GM12878 (cell line): Measurements from ENCODE around the gene METTL4. TPM values are rescaled to one million over a fixed set of nuclear protein-coding genes. Genes with fewer than 3 reads are reported as not detected.
"Not testable (repeated sequence)": the region's sequence is repeated elsewhere in the genome, so short reads cannot be mapped to it uniquely, and the experiment has no call there.

Experiments used
- ATAC-seq: fragments of 200-7000 bp; cut with Tn5 transposase; 3 replicates; pipeline ENCODE4 v1.9.1; 2020; ENCODE audit warnings: mild to moderate bottlenecking, moderate library complexity
- BruUV-seq: library from RNA; stranded (reverse); fragments of 400-500 nt; replicated peaks from 2 replicates; lab custom pipeline; 2021; lab: Mats Ljungman, UMichigan
- CTCF ChIA-PET: fragments of 300-600 bp; sonication (Branson Sonifier 250); formaldehyde crosslinking; extraction: SDS; loops from one replicate; lab custom pipeline; 2021; ENCODE audit warnings: inconsistent platforms; lab: Yijun Ruan, JAX
- POLR2A ChIA-PET: fragments of 350-600 bp; formaldehyde crosslinking; extraction: SDS; loops from one replicate; lab custom pipeline; 2021; ENCODE audit warnings: inconsistent platforms; lab: Charles Lee
- RAD21 ChIA-PET: fragments of 300-600 bp; sonication (Branson Sonifier 250); formaldehyde crosslinking; loops from one replicate; lab custom pipeline; 2023; ENCODE audit warnings: antibody characterized with exemption; ENCODE audit not compliant: unreplicated experiment; lab: Charles Lee
- SMC1A ChIA-PET: fragments of 300-600 bp; sonication (Branson Sonifier 250); formaldehyde crosslinking; loops from one replicate; lab custom pipeline; 2023; ENCODE audit not compliant: unreplicated experiment, uncharacterized antibody; lab: Charles Lee
- DNase-seq: peaks from one replicate; pipeline ENCODE4 v3.0.0-alpha.2; 2011; ENCODE audit warnings: low read depth, low spot score
- FAIRE-seq: peaks from 3 replicates; lab custom pipeline; 2011; peaks lifted over from hg19 to GRCh38; lab: Jason Lieb, UNC
- H2AFZ ChIP-seq: 2 replicates; pipeline ENCODE4 v1.6.0; 2011; ENCODE audit warnings: low read depth, low read length, control low read depth; ENCODE audit not compliant: control insufficient read depth
- H3K27ac ChIP-seq: 2 replicates; pipeline ENCODE4 v1.5.1; 2011; ENCODE audit warnings: control low read depth; ENCODE audit not compliant: control insufficient read depth, insufficient read depth
- H3K27me3 ChIP-seq, 2 experiments: replicated peaks in 1 of 2; 2 replicates each; pipeline versions ENCODE4 v1.6.0 to v1.6.1; 2011; ENCODE audit warnings: low read length in 1 of 2; ENCODE audit not compliant: control insufficient read depth in 2 of 2, insufficient read depth in 2 of 2
- H3K36me3 ChIP-seq, 2 experiments: 2 replicates each; pipeline ENCODE4 v1.5.1; 2011; ENCODE audit warnings: low read length in 1 of 2; ENCODE audit not compliant: control insufficient read depth in 2 of 2, insufficient read depth in 2 of 2
- H3K4me1 ChIP-seq: 2 replicates; pipeline ENCODE4 v1.6.1; 2011; ENCODE audit warnings: mild to moderate bottlenecking, low read length, moderate library complexity, mixed read lengths; ENCODE audit not compliant: control insufficient read depth, insufficient read depth
- H3K4me2 ChIP-seq: 2 replicates; pipeline ENCODE4 v1.6.0; 2011; ENCODE audit warnings: control low read depth; ENCODE audit not compliant: control insufficient read depth, insufficient read depth
- H3K4me3 ChIP-seq: fragments of 200-600 bp; sonication (generic); 2 replicates; pipeline ENCODE4 v1.5.1; 2016
- H3K79me2 ChIP-seq: 2 replicates; pipeline ENCODE4 v1.6.0; 2011; ENCODE audit warnings: low read length; ENCODE audit not compliant: control insufficient read depth, insufficient read depth
- H3K9ac ChIP-seq: 2 replicates; pipeline ENCODE4 v1.8.0; 2011; ENCODE audit warnings: low read length, control low read depth, mixed read lengths; ENCODE audit not compliant: control insufficient read depth, insufficient read depth
- H3K9me3 ChIP-seq: replicated peaks from 3 replicates; pipeline ENCODE4 v1.5.1; 2011; ENCODE audit warnings: mild to moderate bottlenecking, low read length; ENCODE audit not compliant: control insufficient read depth, insufficient read depth
- H4K20me1 ChIP-seq: 2 replicates; pipeline ENCODE4 v1.6.0; 2011; ENCODE audit not compliant: control insufficient read depth, insufficient read depth
- BCL3 ChIP-seq: IDR thresholded peaks from 2 replicates; pipeline ENCODE4 v1.6.1; 2011; ENCODE audit warnings: borderline replicate concordance, low read depth, mild to moderate bottlenecking, moderate library complexity, low read length; ENCODE audit not compliant: insufficient read depth, poor library complexity, severe bottlenecking
- NRF1 ChIP-seq: conservative IDR thresholded peaks from 2 replicates; pipeline ENCODE4 v1.6.1; 2011; ENCODE audit warnings: mild to moderate bottlenecking, low read depth, low read length, improper control_type of control experiment
- SREBF2 ChIP-seq: IDR thresholded peaks from 2 replicates; pipeline ENCODE4 v1.6.1; 2012; ENCODE audit warnings: mild to moderate bottlenecking, low read length
- TARDBP ChIP-seq: IDR thresholded peaks from 2 replicates; pipeline ENCODE4 v1.6.1; 2016; ENCODE audit warnings: borderline replicate concordance
- WGBS: methylation state at CpG from one replicate; pipeline ENCODE4 v1.1.6; 2016; ENCODE audit warnings: low lambda C conversion rate; ENCODE audit not compliant: insufficient replicate concordance, insufficient coverage; ENCODE audit errors: missing lambda C conversion rate; 5-methylcytosine and 5-hydroxymethylcytosine counted together
- in situ Hi-C: fragments of 300-500 bp; cut with MboI; formaldehyde crosslinking; loops from 9 replicates; pipeline ENCODE4 v1.14.3; 2018; ENCODE audit warnings: mixed read lengths
- intact Hi-C: fragments of 100-400 bp; cut with micrococcal nuclease; formaldehyde crosslinking; loops from one replicate; pipeline ENCODE4 v1.14.2; 2022; ENCODE audit not compliant: unreplicated experiment
- polyA plus RNA-seq, 11 experiments: library from polyadenylated mRNA; depleted of rRNA in 4 of 11; unstranded in 6 of 11; stranded (reverse) in 5 of 11; fragments of >200 nt; fragmentation: Nextera tagmentation in 4 of 11; fragmentation: Illumina TruSeq in 1 of 11; extraction: Ambion mirVana in 4 of 11; extraction: Trizol in 1 of 11; gene quantifications; 1 replicate in 1 of 11; 2 replicates in 10 of 11; pipeline versions ENCODE4 v1.2.1 to v1.2.3, GENCODE V29; 2011 to 2016; ENCODE audit warnings: inconsistent platforms in 2 of 11, missing spikeins in 2 of 11, low read depth in 1 of 11
- total RNA-seq, 4 experiments: library from RNA; depleted of rRNA in 3 of 4; stranded (reverse); fragments of >200 nt in 3 of 4; fragmentation: Illumina TruSeq in 1 of 4; extraction: Trizol in 1 of 4; gene quantifications; 2 replicates each; pipeline versions ENCODE4 v1.2.1 to v1.2.3, GENCODE V29; 2013 to 2021
- TF ChIP-seq, protein P1 (sequence below): fragments of 150-350 bp; IDR thresholded peaks from 2 replicates; pipeline ENCODE4 v1.6.1; 2014; ENCODE audit warnings: mild to moderate bottlenecking, low read depth, low read length

The METTL4 gene
- total and polyA plus RNA-seq, 10 of the 15 experiments (the other 5 are each of a cell fraction or from before 2014, with no cell fraction given): 4.9 to 15.2 (median 12.3) TPM

DNA sequence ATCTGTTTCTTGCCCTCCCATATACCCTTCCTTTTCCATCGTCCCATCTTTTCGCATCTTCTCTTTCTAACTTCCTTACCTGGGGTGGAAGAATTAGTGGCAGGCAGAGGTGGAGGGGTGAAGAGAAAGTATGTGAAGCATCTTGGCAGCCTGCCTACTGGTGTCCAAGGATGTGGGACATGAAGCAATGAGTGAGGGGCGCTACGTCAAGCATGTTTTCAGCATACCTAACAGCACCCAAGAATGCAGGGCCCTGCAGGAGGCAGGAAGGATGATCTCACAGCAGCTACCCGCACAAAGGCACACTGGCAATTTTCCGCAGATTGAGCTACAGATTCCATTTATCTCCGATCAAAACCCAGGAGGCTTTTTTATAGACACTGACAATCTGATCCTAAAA, 42.2 kb downstream of the METTL4 start:
- SMC1A ChIA-PET: no interaction called here
- TF ChIP-seq BCL3: no peak
- no peak for TF ChIP-seq TARDBP
- TF ChIP-seq, all 136 proteins: peak for 0

DNA sequence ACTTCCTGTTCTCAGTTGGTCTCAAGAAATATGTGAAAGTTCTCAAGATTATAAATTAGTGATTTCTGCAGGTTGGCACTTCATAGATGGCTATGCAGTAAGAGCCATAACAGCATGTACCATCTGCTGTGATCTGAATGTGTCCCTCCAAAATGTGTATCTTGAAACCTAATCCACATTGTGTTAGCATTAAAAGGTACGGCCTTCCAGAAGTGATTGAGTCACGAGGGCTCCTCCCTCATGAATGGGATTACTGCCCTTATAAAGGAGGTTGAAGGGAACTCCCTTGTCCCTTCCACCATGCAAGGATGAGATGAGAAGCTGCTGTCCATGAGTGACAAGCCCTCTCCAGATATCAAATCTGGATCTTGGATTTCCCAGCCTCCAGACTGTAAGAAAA, 45.0 kb downstream of the METTL4 start:
- BruUV-seq: no TSS peak
- H3K4me3 ChIP-seq: no peak overlapping the region
- ChIA-PET POLR2A (no interaction called here), SMC1A (interaction anchor here (0.9 to 2.1 kb wide), 3 partner anchors 10 to 51 kb away, joined by 3 to 8 read pairs (median 5); no protein-coding TSS in a partner anchor)
- 68% methylated on average over 2 of the region's 2 CpGs for WGBS
- H3K4me1 ChIP-seq: no peaks in the 10 kb centered on the region
- no peak overlapping the region for H3K9ac ChIP-seq
- H3K27me3 ChIP-seq: no peaks in the 10 kb centered on the region
- DNase-seq: no peak
- in situ Hi-C loops (no loop called here), intact Hi-C loops (no loop called here)
- H3K36me3 ChIP-seq: no peaks in the 10 kb centered on the region
- H3K4me2 ChIP-seq: no peak overlapping the region
- TF ChIP-seq NRF1 (no peak), SREBF2 (no peak)
- TF ChIP-seq, protein P1, sequence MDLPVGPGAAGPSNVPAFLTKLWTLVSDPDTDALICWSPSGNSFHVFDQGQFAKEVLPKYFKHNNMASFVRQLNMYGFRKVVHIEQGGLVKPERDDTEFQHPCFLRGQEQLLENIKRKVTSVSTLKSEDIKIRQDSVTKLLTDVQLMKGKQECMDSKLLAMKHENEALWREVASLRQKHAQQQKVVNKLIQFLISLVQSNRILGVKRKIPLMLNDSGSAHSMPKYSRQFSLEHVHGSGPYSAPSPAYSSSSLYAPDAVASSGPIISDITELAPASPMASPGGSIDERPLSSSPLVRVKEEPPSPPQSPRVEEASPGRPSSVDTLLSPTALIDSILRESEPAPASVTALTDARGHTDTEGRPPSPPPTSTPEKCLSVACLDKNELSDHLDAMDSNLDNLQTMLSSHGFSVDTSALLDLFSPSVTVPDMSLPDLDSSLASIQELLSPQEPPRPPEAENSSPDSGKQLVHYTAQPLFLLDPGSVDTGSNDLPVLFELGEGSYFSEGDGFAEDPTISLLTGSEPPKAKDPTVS: no peak
- TF ChIP-seq, all 136 proteins: peak for 0
- FAIRE-seq: peak; percentile 18
- CTCF ChIA-PET: interaction anchor here (0.6 to 1.5 kb wide), 2 partner anchors 16 to 21 kb away, joined by 3 to 5 read pairs; no protein-coding TSS in a partner anchor
- no peaks in the 10 kb centered on the region for H3K79me2 ChIP-seq
- RAD21 ChIA-PET: interaction anchor here (1.3 kb wide), 1 partner anchor 16 kb away, joined by 4 read pairs; no protein-coding TSS in a partner anchor
- H4K20me1 ChIP-seq: no peaks in the 10 kb centered on the region
- no peaks in the 10 kb centered on the region for H3K9me3 ChIP-seq
- ATAC-seq: no peak
- no peak overlapping the region for H3K27ac ChIP-seq
- H2AFZ ChIP-seq: no peak overlapping the region

More for the DNA sequence above, 42.2 kb downstream of the METTL4 start:
- no peak overlapping the region for H3K27ac ChIP-seq
- no TSS peak for BruUV-seq
- 85% methylated on average over 7 of the region's 7 CpGs for WGBS
- H3K27me3 ChIP-seq: no peaks in the 10 kb centered on the region
- no peaks in the 10 kb centered on the region for H3K4me1 ChIP-seq
- POLR2A ChIA-PET: no interaction called here
- CTCF ChIA-PET: no interaction called here
- DNase-seq (no peak), ATAC-seq (no peak), FAIRE-seq (no peak)
- H3K4me3 ChIP-seq: no peak overlapping the region
- no peak overlapping the region for H3K9ac ChIP-seq
- no peak overlapping the region for H2AFZ ChIP-seq
- no peak overlapping the region for H3K4me2 ChIP-seq
- no peaks in the 10 kb centered on the region for H3K9me3 ChIP-seq
- no peaks in the 10 kb centered on the region for H3K79me2 ChIP-seq
- in situ Hi-C loops (no loop called here), intact Hi-C loops (no loop called here)
- RAD21 ChIA-PET: no interaction called here
- H4K20me1 ChIP-seq: no peaks in the 10 kb centered on the region
- no peaks in the 10 kb centered on the region for H3K36me3 ChIP-seq

DNA sequence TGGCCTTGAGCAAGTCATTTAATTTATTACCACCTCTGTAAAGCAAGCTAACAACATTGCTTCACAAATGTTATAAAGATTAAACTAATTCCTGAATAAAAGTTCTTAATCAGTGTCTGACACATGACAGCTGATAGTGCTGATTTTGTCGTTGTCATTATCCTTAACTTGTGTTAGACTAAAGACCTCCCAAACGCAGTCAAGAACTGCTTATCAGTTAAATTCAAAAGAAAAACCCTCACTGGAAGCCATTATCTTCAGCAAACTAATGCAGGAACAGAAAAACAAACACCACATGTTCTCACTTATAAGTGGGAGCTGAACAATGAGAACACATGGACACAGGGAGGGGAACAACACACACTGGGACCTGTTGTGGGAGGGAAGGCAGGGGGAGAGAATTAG, 46.5 kb downstream of the METTL4 start:
- WGBS: 32% methylated on average over 2 of the region's 2 CpGs
- H3K9ac ChIP-seq, H2AFZ ChIP-seq, in situ Hi-C loops, FAIRE-seq, H3K4me2 ChIP-seq, H4K20me1 ChIP-seq, RAD21 ChIA-PET, H3K79me2 ChIP-seq, ATAC-seq, H3K36me3 ChIP-seq, H3K4me1 ChIP-seq, H3K9me3 ChIP-seq, DNase-seq, intact Hi-C loops, H3K4me3 ChIP-seq, BruUV-seq, POLR2A ChIA-PET, H3K27ac ChIP-seq, H3K27me3 ChIP-seq: not testable (repeated sequence)
- SMC1A ChIA-PET: interaction anchor here (0.7 to 2.1 kb wide), 4 partner anchors 10 to 183 kb away, joined by 3 to 5 read pairs (median 4); no protein-coding TSS in a partner anchor
- CTCF ChIA-PET: interaction anchor here (1.1 to 1.5 kb wide), 2 partner anchors 9 to 17 kb away, joined by 4 read pairs; no protein-coding TSS in a partner anchor
